Spinal cord (tissue), 10 donors: ENCODE data around the gene RMND5B. TPM values are rescaled to one million over a fixed set of nuclear protein-coding genes. Genes with fewer than 3 reads are reported as not detected.

Experiments used
- DNase-seq, 6 donors: peaks; one replicate each; pipeline versions ENCODE4 v3.0.0 to v3.0.0-alpha.2; 2013 to 2015; ENCODE audit warnings: low spot score in 6 of 6, low read depth in 4 of 6
- H3K27ac ChIP-seq: one replicate; pipeline ENCODE4 v1.5.1; 2013; ENCODE audit warnings: low read depth, low read length, control low read depth
- H3K27me3 ChIP-seq: one replicate; pipeline ENCODE4 v1.6.1; 2013; ENCODE audit warnings: low read length; ENCODE audit not compliant: control insufficient read depth, insufficient read depth
- H3K36me3 ChIP-seq: one replicate; pipeline ENCODE4 v1.6.1; 2013; ENCODE audit warnings: low read length; ENCODE audit not compliant: control insufficient read depth, insufficient read depth
- H3K4me1 ChIP-seq: one replicate; pipeline ENCODE4 v1.6.1; 2013; ENCODE audit warnings: low read length; ENCODE audit not compliant: control insufficient read depth, insufficient read depth
- H3K4me3 ChIP-seq: one replicate; pipeline ENCODE4 v1.5.1; 2013; ENCODE audit warnings: low read depth, low read length, control low read depth
- H3K9me3 ChIP-seq: one replicate; pipeline ENCODE4 v1.6.1; 2013; ENCODE audit warnings: low read length; ENCODE audit not compliant: control insufficient read depth, insufficient read depth
- WGBS: methylation state at CpG from one replicate; pipeline ENCODE4 v1.1.5; 2013; ENCODE audit warnings: missing lambda C conversion rate; ENCODE audit not compliant: insufficient coverage; 5-methylcytosine and 5-hydroxymethylcytosine counted together
- polyA plus RNA-seq, 2 donors: library from polyadenylated mRNA; unstranded; fragments of 120-200 nt; gene quantifications; one replicate each; pipeline ENCODE4 v1.2.1, GENCODE V29; 2013; ENCODE audit not compliant: insufficient read length in 2 of 2
- total RNA-seq, 2 donors: library from RNA; depleted of rRNA in 1 of 2; stranded (reverse); fragments of 120-200 nt in 1 of 2; fragments of >200 nt in 1 of 2; gene quantifications; one replicate each; pipeline versions ENCODE4 v1.2.3 to v1.2.4, GENCODE V29; 2013 to 2014
- donor health status: healthy.

RMND5B gene
- total and polyA plus RNA-seq, 4 donors: 17.7 to 43.8 (median 33.2) TPM

- peaks cover 49% of the 10 kb centered on the region for H3K36me3 ChIP-seq
- H3K27ac ChIP-seq: no peak overlapping the region
- DNase-seq: no peak
- H3K9me3 ChIP-seq: no peaks in the 10 kb centered on the region
- H3K4me1 ChIP-seq: peaks cover 35% of the 10 kb centered on the region
- H3K4me3 ChIP-seq: no peak overlapping the region
- H3K27me3 ChIP-seq: peaks cover 12% of the 10 kb centered on the region
- WGBS: 88% methylated on average over 27 of the region's 27 CpGs
Observed at GRCh38 chr5:178119915-178120606, 10.8 kb upstream of the RMND5B start.

- Histone ChIP-seq H3K27me3 (peaks cover 7% of the 10 kb centered on the region), H3K4me1 (peaks cover 30% of the 10 kb centered on the region), H3K9me3 (no peaks in the 10 kb centered on the region), H3K4me3 (no peak overlapping the region), H3K36me3 (peaks cover 49% of the 10 kb centered on the region), H3K27ac (no peak overlapping the region)
- DNase-seq: peak in 2 of 6 donors; percentile 72 to 83
- WGBS: 43% methylated on average over 28 of the region's 29 CpGs
Observed at GRCh38 chr5:178120607-178121357, 10.0 kb upstream of the RMND5B start.

- 83% methylated on average over 38 of the region's 38 CpGs for WGBS
Observed at GRCh38 chr5:178121391-178122276, 9.2 kb upstream of the RMND5B start.

GRCh38 chr5:178122346-178122745, 8.5 kb upstream of the RMND5B start:
- no peaks in the 10 kb centered on the region for H3K9me3 ChIP-seq
- DNase-seq: no peak
- H3K27me3 ChIP-seq: no peaks in the 10 kb centered on the region
- H3K36me3 ChIP-seq: peaks cover 49% of the 10 kb centered on the region
- WGBS: 55% methylated on average over 4 of the region's 5 CpGs
- no peak overlapping the region for H3K27ac ChIP-seq
- H3K4me1 ChIP-seq: peaks cover 19% of the 10 kb centered on the region
- H3K4me3 ChIP-seq: no peak overlapping the region

More at GRCh38 chr5:178121391-178122276, 9.2 kb upstream of the RMND5B start:
- H3K4me1 ChIP-seq: peaks cover 21% of the 10 kb centered on the region
- DNase-seq: no peak
- H3K36me3 ChIP-seq: peaks cover 49% of the 10 kb centered on the region
- H3K9me3 ChIP-seq: no peaks in the 10 kb centered on the region
- H3K27me3 ChIP-seq: peaks cover 2% of the 10 kb centered on the region
- H3K27ac ChIP-seq: no peak overlapping the region
- no peak overlapping the region for H3K4me3 ChIP-seq

- H3K27ac ChIP-seq: no peak overlapping the region
- peaks cover 19% of the 10 kb centered on the region for H3K4me1 ChIP-seq
- no peaks in the 10 kb centered on the region for H3K27me3 ChIP-seq
- H3K4me3 ChIP-seq: no peak overlapping the region
- H3K9me3 ChIP-seq: no peaks in the 10 kb centered on the region
- peaks cover 49% of the 10 kb centered on the region for H3K36me3 ChIP-seq
- WGBS: 97% methylated on average over 11 of the region's 13 CpGs
- no peak for DNase-seq
Observed at GRCh38 chr5:178123094-178123965, 7.5 kb upstream of the RMND5B start.

- Histone ChIP-seq H3K9me3 (no peaks in the 10 kb centered on the region), H3K36me3 (peaks cover 49% of the 10 kb centered on the region), H3K4me1 (peaks cover 19% of the 10 kb centered on the region), H3K27ac (no peak overlapping the region), H3K27me3 (no peaks in the 10 kb centered on the region), H3K4me3 (no peak overlapping the region)
- 83% methylated on average over 14 of the region's 18 CpGs for WGBS
- DNase-seq: no peak
Observed at GRCh38 chr5:178123966-178124925, 6.6 kb upstream of the RMND5B start.

GRCh38 chr5:178125253-178125906, 5.4 kb upstream of the RMND5B start:
- Histone ChIP-seq H3K9me3 (no peaks in the 10 kb centered on the region), H3K27me3 (no peaks in the 10 kb centered on the region), H3K4me1 (peaks cover 25% of the 10 kb centered on the region), H3K36me3 (peaks cover 39% of the 10 kb centered on the region), H3K4me3 (no peak overlapping the region), H3K27ac (no peak overlapping the region)
- 90% methylated on average over 6 of the region's 10 CpGs for WGBS
- no peak for DNase-seq

GRCh38 chr5:178126556-178126955, 4.3 kb upstream of the RMND5B start:
- no CpG with 5 or more reads among the region's 3 CpGs for WGBS
- H3K27ac ChIP-seq: no peak overlapping the region

More at GRCh38 chr5:178126556-178126955, 4.3 kb upstream of the RMND5B start:
- H3K36me3 ChIP-seq: peaks cover 28% of the 10 kb centered on the region
- H3K4me1 ChIP-seq: peaks cover 13% of the 10 kb centered on the region
- H3K4me3 ChIP-seq: no peak overlapping the region
- no peak for DNase-seq
- no peaks in the 10 kb centered on the region for H3K9me3 ChIP-seq
- H3K27me3 ChIP-seq: no peaks in the 10 kb centered on the region
